NCI-H2029 treated with DMSO at 0.1 percent for 48 hours (cell line): ENCODE data around the gene RNF220.
"Not testable (repeated sequence)": the region's sequence is repeated elsewhere in the genome, so short reads cannot be mapped to it uniquely, and the experiment has no call there.

Experiments used
- DNase-seq: peaks from one replicate; lab custom pipeline; 2025; lab: John Stamatoyannopoulos, UW

Gene RNF220

GRCh38 chr1:44654621-44655187 lies 249.6 kb downstream of the RNF220 start:
- DNase-seq, result no peak

GRCh38 chr1:44655609-44656008 lies 250.6 kb downstream of the RNF220 start:
- peak; percentile 43 for DNase-seq

- DNase-seq, result no peak
Observed at GRCh38 chr1:44659566-44659965, 254.5 kb downstream of the RNF220 start.

- DNase-seq, result peak; percentile 76
Observed at GRCh38 chr1:44660176-44660575, 255.1 kb downstream of the RNF220 start.

GRCh38 chr1:44661781-44662682 lies 257.0 kb downstream of the RNF220 start:
- no peak for DNase-seq

- DNase-seq, result no peak
Observed at GRCh38 chr1:44662683-44663030, 257.6 kb downstream of the RNF220 start.

GRCh38 chr1:44663417-44663816 lies 258.4 kb downstream of the RNF220 start:
- no peak for DNase-seq

GRCh38 chr1:44664730-44665370 lies 259.8 kb downstream of the RNF220 start:
- no peak for DNase-seq

GRCh38 chr1:44666719-44667118 lies 261.7 kb downstream of the RNF220 start:
- DNase-seq, result not testable (repeated sequence)

GRCh38 chr1:44670751-44671640 lies 265.9 kb downstream of the RNF220 start:
- no peak for DNase-seq

GRCh38 chr1:44672254-44672955 lies 267.4 kb downstream of the RNF220 start:
- no peak for DNase-seq

- no peak for DNase-seq
Observed at GRCh38 chr1:44672961-44673674, 268.1 kb downstream of the RNF220 start.

GRCh38 chr1:44673675-44674112 lies 268.6 kb downstream of the RNF220 start:
- DNase-seq, result peak; percentile 72

GRCh38 chr1:44674113-44675000 lies 269.3 kb downstream of the RNF220 start, which contains the start of the genes ARMH1 and TMEM53:
Gene ARMH1 (plus strand): TSS chr1:44674714. CDS start chr1:44689698, 14,984 bp downstream.
Gene TMEM53 (minus strand): TSS chr1:44674481. CDS start chr1:44674391, 90 bp downstream.
- DNase-seq, result peak; percentile 99

- no peak for DNase-seq
Observed at GRCh38 chr1:44675186-44675585, 270.1 kb downstream of the RNF220 start.

- no peak for DNase-seq
Observed at GRCh38 chr1:44676484-44677200, 271.6 kb downstream of the RNF220 start.

- no peak for DNase-seq
Observed at GRCh38 chr1:44677201-44677766, 272.2 kb downstream of the RNF220 start.

GRCh38 chr1:44678120-44678519 lies 273.1 kb downstream of the RNF220 start:
- DNase-seq, result no peak
